ENCODE data around the gene DNAH14.

Gene DNAH14

DNA sequence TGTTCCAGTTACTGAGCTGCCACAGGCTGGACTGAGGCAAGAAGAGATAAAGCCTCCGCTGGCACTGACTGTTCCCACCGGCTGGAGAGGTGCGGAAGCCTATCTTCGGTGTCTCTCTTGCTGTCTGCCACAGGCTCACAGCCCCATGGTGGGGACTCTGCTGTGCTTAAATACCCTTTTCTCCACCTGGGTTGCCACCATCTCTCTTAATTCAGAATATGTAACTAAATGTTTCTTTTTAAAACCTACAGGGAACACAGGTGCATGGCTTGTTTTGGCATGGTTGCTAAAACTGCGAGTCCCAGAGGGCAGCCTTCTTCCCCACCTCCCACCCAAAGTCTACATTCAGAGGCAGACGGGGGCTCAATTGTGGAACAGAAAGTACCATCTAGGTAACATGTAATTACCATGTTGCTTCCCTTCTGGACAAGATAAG is 506.5 kb downstream of the DNAH14 start:
- DNase-seq: no peak

DNA sequence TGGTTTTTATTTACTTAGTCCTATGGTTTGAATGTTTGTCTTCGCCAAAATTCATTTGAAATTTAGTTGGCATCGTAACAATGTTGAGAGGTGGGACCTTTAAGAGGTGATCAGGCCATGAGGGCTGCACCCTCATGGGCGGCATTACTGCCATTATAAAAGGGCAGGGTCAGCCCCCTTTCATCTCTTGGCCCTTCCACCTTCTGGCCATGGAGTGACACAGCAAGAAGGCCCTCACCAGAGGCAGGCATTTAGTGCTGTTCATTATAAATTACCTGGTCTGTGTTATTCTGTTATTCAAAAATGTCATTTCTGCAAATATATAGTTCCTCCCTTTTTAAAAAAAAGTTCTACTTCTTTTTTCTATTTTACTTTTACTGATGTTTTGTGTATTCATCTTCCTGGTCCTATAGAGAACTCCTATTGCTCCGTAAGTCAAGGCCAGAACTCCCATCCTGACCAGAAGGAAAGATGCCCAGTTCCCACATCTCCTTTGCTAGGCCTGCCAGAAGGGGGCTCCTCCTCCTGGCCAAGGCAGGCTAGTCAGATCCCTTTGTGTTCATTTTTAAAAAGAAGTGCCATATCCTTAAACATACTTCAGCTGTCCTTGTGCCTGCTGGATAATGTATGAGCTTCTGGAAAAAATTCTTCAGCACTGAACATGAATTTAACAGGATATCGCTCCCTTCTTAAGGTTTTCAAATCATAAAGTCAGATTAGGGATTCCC is 508.4 kb downstream of the DNAH14 start:
- DNase-seq: no peak

DNA sequence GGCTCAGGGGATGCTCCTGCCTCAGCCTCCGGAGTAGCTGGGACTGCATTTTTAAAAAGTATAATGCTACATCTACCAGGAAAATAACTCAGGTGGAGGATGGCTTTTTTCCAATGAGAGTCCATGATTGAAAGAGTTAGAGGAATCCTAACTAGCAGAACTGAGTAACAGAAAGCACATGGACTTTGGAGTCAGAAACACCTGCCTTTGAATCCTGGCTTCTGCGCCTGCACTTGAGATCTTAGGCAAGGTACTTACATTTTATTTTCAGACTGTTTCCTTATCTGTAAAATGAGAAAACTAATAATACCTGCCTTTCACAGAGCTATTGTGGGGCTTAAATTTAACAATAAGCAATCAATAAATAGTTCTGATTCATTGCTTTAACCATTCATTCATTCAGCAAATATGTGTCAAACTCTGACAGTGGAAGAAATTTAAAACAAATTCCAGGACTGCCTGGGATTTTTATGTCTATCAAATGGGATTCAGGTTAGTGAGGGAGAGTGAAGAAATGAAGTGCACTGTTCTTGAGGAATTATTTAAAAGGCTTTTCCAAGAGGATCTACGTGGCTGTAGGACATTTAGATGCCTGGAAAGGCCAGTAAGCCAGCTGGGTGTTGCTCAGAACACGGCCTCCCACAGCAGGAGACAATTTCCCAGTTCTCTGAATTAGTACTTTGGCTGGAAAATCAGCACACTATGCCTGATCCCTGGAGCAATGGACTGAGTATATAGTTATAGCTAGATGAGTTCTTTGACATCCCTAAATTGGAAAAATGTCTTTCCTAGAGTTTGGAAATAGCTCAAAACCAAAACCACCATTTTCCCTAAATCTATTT is 511.1 kb downstream of the DNAH14 start:
- no peak for DNase-seq

DNA sequence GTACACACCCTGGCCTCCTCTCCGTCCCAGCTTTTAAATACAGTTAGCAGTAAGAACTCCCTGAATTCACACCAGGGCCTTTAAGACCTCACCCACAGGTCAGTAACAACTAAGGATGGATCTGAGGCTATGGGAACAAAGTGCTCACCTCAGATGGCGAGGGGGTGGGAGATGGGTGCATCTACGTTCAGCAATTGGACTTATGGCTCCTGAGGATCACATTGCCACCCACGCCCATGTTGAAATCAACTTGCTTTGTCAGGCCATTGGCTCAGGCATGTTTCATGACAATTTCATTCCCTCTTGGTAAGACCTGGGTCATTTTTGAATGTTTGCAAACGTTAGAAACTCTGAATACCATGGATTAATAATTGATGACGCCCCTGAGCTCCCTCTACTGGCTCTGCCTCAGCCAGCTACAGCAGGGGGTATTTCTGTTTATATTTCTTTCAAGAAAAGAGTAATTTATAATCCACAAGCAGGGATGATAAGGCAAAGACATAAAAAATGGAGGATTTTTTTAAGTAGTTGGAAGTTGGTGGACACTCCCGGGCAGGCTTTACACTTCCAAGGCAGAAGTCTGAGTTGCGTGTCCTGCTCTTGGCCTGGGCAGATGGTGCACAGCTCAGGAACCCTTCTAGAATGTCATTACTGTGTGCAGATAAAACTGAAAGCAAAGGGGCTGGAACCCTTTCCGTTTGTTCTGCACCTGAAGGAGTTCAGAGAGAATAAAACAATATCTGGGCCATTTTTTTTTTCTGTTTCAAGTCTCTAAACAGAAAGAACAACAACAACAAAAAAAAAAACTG is 512.0 kb downstream of the DNAH14 start:
- DNase-seq: no peak

DNA sequence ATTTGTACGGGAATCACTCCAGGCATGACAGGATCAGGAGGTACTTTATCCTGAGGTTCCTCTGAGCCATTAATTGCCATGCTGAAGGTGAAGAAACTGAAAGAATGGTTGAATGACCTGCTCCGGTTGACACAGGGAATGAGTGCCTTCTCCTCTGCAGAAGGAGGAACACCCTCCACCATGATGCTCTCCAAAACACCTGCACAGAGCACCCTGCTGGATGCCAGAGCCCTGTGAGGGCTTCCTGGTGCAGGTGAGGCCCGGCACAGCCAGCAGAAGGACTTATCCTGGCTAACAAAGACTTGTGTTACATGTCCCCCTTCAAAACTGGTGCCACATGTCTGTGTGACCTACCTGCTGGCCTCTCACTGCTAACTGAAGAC is 512.6 kb downstream of the DNAH14 start:
- no peak for DNase-seq

DNA sequence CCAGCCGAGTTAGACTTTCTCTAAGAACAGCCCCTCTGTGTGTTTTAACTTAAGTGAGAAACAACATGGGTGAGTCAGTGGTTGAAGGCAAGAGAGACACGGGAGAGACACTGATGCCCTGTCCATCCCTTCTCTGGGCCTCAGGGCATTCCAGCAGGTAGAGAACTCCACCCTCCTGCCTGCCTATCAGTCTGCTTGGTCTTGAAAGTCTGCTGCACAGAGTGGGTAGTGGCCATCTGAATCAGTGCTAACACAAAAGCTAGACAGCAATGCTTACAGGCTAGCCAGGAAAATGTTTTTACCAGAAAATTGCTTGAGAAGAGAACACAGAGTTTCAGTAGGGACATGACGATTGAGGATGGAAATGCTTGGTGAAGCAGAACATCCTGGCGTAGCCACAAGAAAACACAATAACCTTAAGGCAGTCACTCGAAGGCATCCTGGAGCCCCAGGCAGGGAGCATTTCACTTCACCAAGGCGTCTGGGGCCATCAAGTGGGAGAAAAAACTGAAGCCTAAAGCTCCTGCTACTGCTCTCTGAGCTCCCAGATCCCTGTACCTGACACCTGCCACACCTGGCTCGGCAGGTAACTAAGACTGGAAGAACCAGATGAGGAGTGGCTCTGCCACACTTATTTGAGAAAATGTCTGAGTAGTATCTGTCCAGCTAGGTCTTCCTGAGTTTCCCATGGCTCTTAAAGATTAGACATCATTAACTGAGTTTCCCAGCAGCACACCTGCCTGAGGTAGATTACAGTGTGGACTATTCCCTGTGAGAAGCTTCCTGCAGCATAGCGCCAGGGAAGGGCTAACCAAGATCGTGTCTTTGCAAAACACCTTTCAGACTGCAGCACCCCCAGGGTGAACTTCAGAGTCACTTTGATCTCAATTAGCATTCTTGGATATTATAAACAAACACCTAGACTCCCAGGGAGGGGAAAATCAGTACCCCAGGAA is 516.4 kb downstream of the DNAH14 start:
- DNase-seq: no peak

DNA sequence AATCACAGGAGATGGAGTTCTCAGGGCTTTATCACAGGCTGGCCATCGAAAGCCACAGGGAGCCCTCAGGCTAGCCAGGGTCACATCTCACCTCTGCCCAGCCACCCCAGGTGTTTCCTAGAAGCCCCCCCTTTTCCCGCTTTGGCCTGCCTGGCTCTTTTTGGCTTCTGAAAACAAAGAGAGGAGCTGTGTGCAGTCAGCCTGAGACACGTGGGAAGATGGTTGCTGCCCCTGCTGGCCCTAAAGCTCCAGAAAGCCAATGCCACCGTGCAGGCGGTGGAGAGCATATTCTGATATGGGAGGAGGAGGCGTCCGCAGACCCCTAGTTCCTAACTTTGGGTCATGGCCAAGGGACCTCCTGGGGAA is 517.1 kb downstream of the DNAH14 start:
- DNase-seq: no peak

DNA sequence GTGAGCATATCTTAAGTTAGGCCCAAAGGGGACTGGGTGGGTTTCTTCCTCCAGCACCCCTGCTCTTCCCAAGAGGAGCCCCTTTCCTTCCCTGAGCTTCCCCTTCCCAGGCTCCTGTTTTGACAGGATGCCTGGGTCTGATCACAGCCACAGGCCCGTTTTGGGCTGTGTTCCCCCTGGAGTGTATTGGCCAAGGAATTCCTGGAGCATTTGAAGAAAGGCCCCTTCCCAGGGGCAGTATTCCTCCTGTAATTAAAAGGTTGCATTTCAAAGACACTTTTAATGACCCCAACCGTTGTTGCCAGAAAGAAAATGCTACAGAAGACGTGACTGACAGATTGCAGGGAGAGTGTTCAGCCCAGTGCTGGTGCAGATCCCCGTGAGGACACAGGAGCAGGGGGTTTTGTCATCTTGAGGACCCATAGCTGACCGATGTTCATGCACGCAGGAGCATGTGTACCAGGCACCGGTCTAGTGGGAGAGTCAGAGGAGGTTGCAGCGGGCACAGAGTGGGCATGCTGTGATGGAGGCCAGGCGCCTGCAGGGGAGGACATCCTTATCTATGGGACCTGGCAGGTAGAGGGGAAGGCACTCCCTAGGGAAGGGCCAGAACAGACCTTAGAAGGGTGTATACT is 517.6 kb downstream of the DNAH14 start:
- DNase-seq: no peak

DNA sequence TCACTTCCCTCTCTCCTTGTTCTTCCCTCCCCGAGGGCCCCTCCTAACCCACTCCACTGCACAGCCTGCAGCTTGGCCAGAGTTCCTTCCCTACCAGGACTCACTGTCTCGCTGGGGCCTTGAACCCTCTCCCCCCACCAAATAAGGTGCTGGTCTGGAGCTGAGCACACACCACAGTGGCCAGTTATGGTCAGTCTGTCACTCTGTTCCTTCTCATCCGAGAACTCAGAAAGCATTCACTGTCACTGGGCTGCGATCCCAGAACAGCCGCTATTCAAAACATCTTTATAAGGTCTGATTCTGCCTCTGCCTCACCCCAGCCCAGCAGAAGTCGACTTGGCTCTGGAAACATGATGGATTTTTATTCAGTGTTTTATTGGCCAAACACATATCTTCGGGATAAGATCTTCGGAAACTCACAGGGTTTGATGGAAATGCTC is 518.2 kb downstream of the DNAH14 start:
- no peak for DNase-seq

DNA sequence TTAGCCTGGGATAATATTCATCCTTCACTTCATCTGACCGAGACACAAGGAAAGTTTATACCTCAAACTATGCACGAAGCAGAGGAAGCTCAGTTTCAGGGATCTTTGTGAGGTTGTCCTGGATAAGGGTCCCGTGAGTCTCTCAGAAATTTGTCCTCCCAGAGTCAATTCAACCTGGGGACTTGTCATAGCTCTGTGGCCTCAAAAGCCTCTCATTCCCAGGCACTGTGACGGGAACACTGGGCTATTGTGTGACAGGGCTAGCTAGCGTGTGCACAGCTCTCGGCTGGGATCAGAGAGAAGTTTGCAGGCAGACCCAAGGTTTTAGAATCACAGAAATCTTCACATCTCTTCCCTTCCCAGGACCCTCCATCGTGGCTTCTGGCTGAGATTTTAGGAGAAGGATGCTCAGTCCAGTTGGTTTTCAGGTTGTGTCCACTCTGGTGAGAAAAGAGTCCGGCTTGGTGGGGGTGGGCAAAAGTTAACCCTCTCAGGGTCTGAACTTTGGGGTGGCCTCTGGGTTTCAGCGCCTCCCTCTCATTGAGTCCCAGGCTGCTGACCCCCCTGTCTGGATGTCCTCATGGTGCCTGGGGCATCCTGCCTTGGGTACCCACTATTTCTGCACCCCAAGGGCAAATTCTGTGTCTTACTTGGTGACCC is 518.8 kb downstream of the DNAH14 start:
- no peak for DNase-seq
